Loucy (cell line): Measurements from ENCODE around the gene CASQ1.

ENCODE experiments used
- H2AFZ ChIP-seq: fragments of 200-600 bp; sonication (generic); 2 replicates; pipeline ENCODE4 v1.6.0; 2016; ENCODE audit warnings: antibody characterized with exemption, mild to moderate bottlenecking, low read length, moderate library complexity
- H3F3A ChIP-seq: fragments of 200-600 bp; 2 replicates; pipeline ENCODE4 v1.6.0; 2016; ENCODE audit warnings: antibody characterized with exemption, low read depth, mild to moderate bottlenecking
- H3K27me3 ChIP-seq: fragments of 200-600 bp; sonication (generic); 2 replicates; pipeline ENCODE4 v1.6.1; 2014; ENCODE audit warnings: low read length, mild to moderate bottlenecking; ENCODE audit not compliant: insufficient read depth, poor library complexity, severe bottlenecking
- H3K36me3 ChIP-seq: fragments of 200-600 bp; sonication (generic); 2 replicates; pipeline ENCODE4 v1.6.1; 2016; ENCODE audit warnings: low read length; ENCODE audit not compliant: insufficient read depth
- H3K4me1 ChIP-seq: fragments of 200-600 bp; sonication (generic); 2 replicates; pipeline ENCODE4 v1.5.1; 2014; ENCODE audit warnings: low read length, mild to moderate bottlenecking; ENCODE audit not compliant: insufficient read depth, poor library complexity, severe bottlenecking
- H3K4me2 ChIP-seq: fragments of 200-600 bp; sonication (generic); 2 replicates; pipeline ENCODE4 v1.6.0; 2014; ENCODE audit warnings: antibody characterized with exemption, low read length, low read depth, mild to moderate bottlenecking; ENCODE audit not compliant: poor library complexity, severe bottlenecking
- H3K4me3 ChIP-seq: fragments of 200-600 bp; sonication (generic); 2 replicates; pipeline ENCODE4 v1.5.1; 2014; ENCODE audit warnings: low read length, mild to moderate bottlenecking, mixed read lengths; ENCODE audit not compliant: poor library complexity, severe bottlenecking
- H3K79me2 ChIP-seq: fragments of 200-600 bp; sonication (generic); 2 replicates; pipeline ENCODE4 v1.6.1; 2014; ENCODE audit warnings: low read length; ENCODE audit not compliant: insufficient read depth
- H3K9ac ChIP-seq: fragments of 200-600 bp; sonication (generic); 2 replicates; pipeline ENCODE4 v1.6.0; 2014; ENCODE audit warnings: mild to moderate bottlenecking, low read depth, low read length, moderate library complexity; ENCODE audit not compliant: poor library complexity, severe bottlenecking
- H3K9me2 ChIP-seq: fragments of 200-600 bp; sonication (generic); replicated peaks from 2 replicates; pipeline ENCODE4 v1.6.1; 2016; ENCODE audit warnings: low read depth, low read length, mixed read lengths
- H3K9me3 ChIP-seq: fragments of 200-600 bp; sonication (generic); 2 replicates; pipeline ENCODE4 v1.6.1; 2014; ENCODE audit warnings: mild to moderate bottlenecking, antibody characterized with exemption, low read length, low read depth; ENCODE audit not compliant: insufficient read depth
- H4K20me1 ChIP-seq: fragments of 200-600 bp; sonication (generic); 2 replicates; pipeline ENCODE4 v1.6.0; 2014; ENCODE audit warnings: antibody characterized with exemption, low read length, mild to moderate bottlenecking; ENCODE audit not compliant: insufficient read depth, poor library complexity, severe bottlenecking
- CTCF ChIP-seq: fragments of 200-600 bp; sonication (generic); conservative IDR thresholded peaks from 2 replicates; pipeline ENCODE4 v1.5.1; 2014; ENCODE audit warnings: mild to moderate bottlenecking, antibody characterized with exemption, low read length
- EZH2phosphoT487 ChIP-seq: fragments of 200-600 bp; IDR thresholded peaks from 2 replicates; pipeline ENCODE4 v1.6.1; 2018; ENCODE audit warnings: antibody characterized with exemption, mild to moderate bottlenecking, moderate library complexity, borderline replicate concordance

CASQ1 gene

GRCh38 chr1:160196143-160196542 lies 5.8 kb downstream of the CASQ1 start:
- Histone ChIP-seq H3K4me3 (no peak overlapping the region), H3K9me2 (no peaks in the 10 kb centered on the region), H3K36me3 (no peaks in the 10 kb centered on the region), H3K9me3 (no peaks in the 10 kb centered on the region), H3K27me3 (no peaks in the 10 kb centered on the region), H3K79me2 (no peaks in the 10 kb centered on the region), H3F3A (no peaks in the 10 kb centered on the region), H2AFZ (no peak overlapping the region), H3K4me2 (no peak overlapping the region), H3K9ac (no peak overlapping the region), H3K4me1 (no peaks in the 10 kb centered on the region), H4K20me1 (no peaks in the 10 kb centered on the region)
- TF ChIP-seq EZH2phosphoT487: no peak
- no peak for TF ChIP-seq CTCF

GRCh38 chr1:160197231-160197630 lies 6.9 kb downstream of the CASQ1 start:
- no peaks in the 10 kb centered on the region for H3K27me3 ChIP-seq
- no peak for TF ChIP-seq CTCF
- no peak for TF ChIP-seq EZH2phosphoT487
- no peaks in the 10 kb centered on the region for H3K79me2 ChIP-seq
- no peaks in the 10 kb centered on the region for H3K9me3 ChIP-seq
- H3K9me2 ChIP-seq: no peaks in the 10 kb centered on the region
- H3K4me2 ChIP-seq: no peak overlapping the region
- H3K4me3 ChIP-seq: no peak overlapping the region
- H2AFZ ChIP-seq: no peak overlapping the region
- H4K20me1 ChIP-seq: no peaks in the 10 kb centered on the region
- H3K36me3 ChIP-seq: no peaks in the 10 kb centered on the region
- no peaks in the 10 kb centered on the region for H3F3A ChIP-seq
- H3K9ac ChIP-seq: no peak overlapping the region
- H3K4me1 ChIP-seq: no peaks in the 10 kb centered on the region

GRCh38 chr1:160200786-160201185 lies 10.4 kb downstream of the CASQ1 start:
- Histone ChIP-seq H3K9ac (no peak overlapping the region), H3F3A (no peaks in the 10 kb centered on the region), H3K79me2 (peaks cover 5% of the 10 kb centered on the region), H3K27me3 (no peaks in the 10 kb centered on the region), H3K9me3 (no peaks in the 10 kb centered on the region), H3K36me3 (no peaks in the 10 kb centered on the region), H3K4me2 (no peak overlapping the region), H2AFZ (no peak overlapping the region), H4K20me1 (peaks cover 2% of the 10 kb centered on the region), H3K4me1 (peaks cover 9% of the 10 kb centered on the region), H3K4me3 (no peak overlapping the region), H3K9me2 (no peaks in the 10 kb centered on the region)
- no peak for TF ChIP-seq CTCF
- TF ChIP-seq EZH2phosphoT487: no peak
